SU-DHL-6 (cell line): ENCODE data around the gene C20orf96.

Experiments used
- H2AFZ ChIP-seq: fragments of 200-600 bp; sonication (generic); 2 replicates; pipeline ENCODE4 v1.6.1; 2014; ENCODE audit warnings: low read depth, mild to moderate bottlenecking, moderate library complexity, mixed read lengths, antibody characterized with exemption, low read length; ENCODE audit not compliant: severe bottlenecking
- H3F3A ChIP-seq: fragments of 200-600 bp; shearing (Covaris generic); 2 replicates; pipeline ENCODE4 v1.6.0; 2016; ENCODE audit warnings: antibody characterized with exemption, mild to moderate bottlenecking; ENCODE audit not compliant: insufficient read depth
- H3K27ac ChIP-seq: fragments of 200-600 bp; sonication (generic); 2 replicates; pipeline ENCODE4 v1.5.1; 2016; ENCODE audit warnings: low read depth, mild to moderate bottlenecking, low read length, moderate library complexity, mixed read lengths
- H3K27me3 ChIP-seq: fragments of 200-600 bp; sonication (generic), shearing (Covaris generic); 2 replicates; pipeline ENCODE4 v1.6.0; 2014; ENCODE audit warnings: mild to moderate bottlenecking, low read length
- H3K36me3 ChIP-seq: fragments of 200-600 bp; sonication (generic); 2 replicates; pipeline ENCODE4 v1.6.1; 2014; ENCODE audit warnings: mild to moderate bottlenecking, low read length, mixed read lengths
- H3K4me2 ChIP-seq: fragments of 300-600, 200-600 bp; shearing (Covaris generic), sonication (generic); 2 replicates; pipeline ENCODE4 v1.6.0; 2014; ENCODE audit warnings: low read length, low read depth, mild to moderate bottlenecking; ENCODE audit not compliant: poor library complexity, severe bottlenecking
- H3K4me3 ChIP-seq: fragments of 200-600 bp; sonication (generic); 2 replicates; pipeline ENCODE4 v1.5.1; 2014; ENCODE audit warnings: antibody characterized with exemption, low read length, mild to moderate bottlenecking, mixed read lengths; ENCODE audit not compliant: insufficient read depth, poor library complexity, severe bottlenecking
- H3K79me2 ChIP-seq: fragments of 200-600 bp; sonication (generic); 2 replicates; pipeline ENCODE4 v1.6.1; 2014; ENCODE audit warnings: mild to moderate bottlenecking, low read length, moderate library complexity; ENCODE audit not compliant: insufficient read depth
- H3K9ac ChIP-seq: fragments of 200-600 bp; sonication (generic); 2 replicates; pipeline ENCODE4 v1.7.0; 2014; ENCODE audit warnings: mild to moderate bottlenecking, low read length
- H3K9me2 ChIP-seq: fragments of 200-600 bp; sonication (generic); replicated peaks from 2 replicates; pipeline ENCODE4 v1.6.1; 2014; ENCODE audit warnings: low read length; ENCODE audit not compliant: insufficient read depth
- H3K9me3 ChIP-seq: fragments of 200-600 bp; sonication (generic); 2 replicates; pipeline ENCODE4 v1.6.1; 2014; ENCODE audit warnings: low read length, mixed read lengths; ENCODE audit not compliant: insufficient read depth
- H4K20me1 ChIP-seq: fragments of 200-600 bp; sonication (generic); 2 replicates; pipeline ENCODE4 v1.6.1; 2014; ENCODE audit warnings: low read depth, mild to moderate bottlenecking, antibody characterized with exemption, low read length, moderate library complexity, mixed read lengths
- CTCF ChIP-seq: fragments of 200-600 bp; sonication (generic); IDR thresholded peaks from one replicate; pipeline ENCODE4 v1.5.1; 2017; ENCODE audit warnings: antibody characterized with exemption, mild to moderate bottlenecking, low read length, moderate library complexity; ENCODE audit not compliant: insufficient read depth, poor library complexity, severe bottlenecking
- EZH2phosphoT487 ChIP-seq: fragments of 200-600 bp; sonication (generic), shearing (Covaris generic); conservative IDR thresholded peaks from 2 replicates; pipeline ENCODE4 v1.6.1; 2018; ENCODE audit warnings: mild to moderate bottlenecking, antibody characterized with exemption, low read length, moderate library complexity, mixed read lengths

The C20orf96 gene

GRCh38 chr20:252801-253200 lies 37.7 kb downstream of the C20orf96 start:
- no peak overlapping the region for H3K4me3 ChIP-seq
- no peaks in the 10 kb centered on the region for H3K36me3 ChIP-seq
- TF ChIP-seq CTCF (no peak), EZH2phosphoT487 (no peak)
- no peaks in the 10 kb centered on the region for H3K27me3 ChIP-seq
- H3K4me2 ChIP-seq = no peak overlapping the region
- no peaks in the 10 kb centered on the region for H4K20me1 ChIP-seq
- H3K79me2 ChIP-seq = no peaks in the 10 kb centered on the region
- H3K27ac ChIP-seq = no peak overlapping the region
- H3K9me3 ChIP-seq = no peaks in the 10 kb centered on the region
- no peaks in the 10 kb centered on the region for H3F3A ChIP-seq
- H3K9ac ChIP-seq = no peak overlapping the region
- no peak overlapping the region for H2AFZ ChIP-seq
- H3K9me2 ChIP-seq = no peaks in the 10 kb centered on the region

- H3K4me2 ChIP-seq = no peak overlapping the region
- no peaks in the 10 kb centered on the region for H3K36me3 ChIP-seq
- TF ChIP-seq CTCF (no peak), EZH2phosphoT487 (no peak)
- H2AFZ ChIP-seq = no peak overlapping the region
- H3K9ac ChIP-seq = no peak overlapping the region
- no peaks in the 10 kb centered on the region for H4K20me1 ChIP-seq
- no peaks in the 10 kb centered on the region for H3K27me3 ChIP-seq
- no peak overlapping the region for H3K4me3 ChIP-seq
- no peaks in the 10 kb centered on the region for H3K9me3 ChIP-seq
- H3K27ac ChIP-seq = no peak overlapping the region
- H3K79me2 ChIP-seq = no peaks in the 10 kb centered on the region
- H3K9me2 ChIP-seq = no peaks in the 10 kb centered on the region
- H3F3A ChIP-seq = no peaks in the 10 kb centered on the region
Measured at GRCh38 chr20:251354-251753, 39.2 kb downstream of the C20orf96 start.

GRCh38 chr20:242905-243304 lies 47.6 kb downstream of the C20orf96 start:
- no peak overlapping the region for H3K27ac ChIP-seq
- H3K27me3 ChIP-seq = no peaks in the 10 kb centered on the region
- no peaks in the 10 kb centered on the region for H3K9me3 ChIP-seq
- no peaks in the 10 kb centered on the region for H3K36me3 ChIP-seq
- no peak overlapping the region for H3K9ac ChIP-seq
- H3K9me2 ChIP-seq = no peaks in the 10 kb centered on the region
- no peak overlapping the region for H2AFZ ChIP-seq
- no peak overlapping the region for H3K4me3 ChIP-seq
- H3K79me2 ChIP-seq = no peaks in the 10 kb centered on the region
- H4K20me1 ChIP-seq = no peaks in the 10 kb centered on the region
- TF ChIP-seq CTCF (no peak), EZH2phosphoT487 (no peak)
- H3K4me2 ChIP-seq = no peak overlapping the region
- no peaks in the 10 kb centered on the region for H3F3A ChIP-seq

GRCh38 chr20:237929-238328 lies 52.6 kb downstream of the C20orf96 start:
- H2AFZ ChIP-seq = no peak overlapping the region
- H3K36me3 ChIP-seq = no peaks in the 10 kb centered on the region
- no peaks in the 10 kb centered on the region for H3K9me2 ChIP-seq
- H4K20me1 ChIP-seq = no peaks in the 10 kb centered on the region
- H3K4me2 ChIP-seq = no peak overlapping the region
- TF ChIP-seq CTCF (no peak), EZH2phosphoT487 (no peak)
- no peaks in the 10 kb centered on the region for H3F3A ChIP-seq
- no peaks in the 10 kb centered on the region for H3K79me2 ChIP-seq
- no peaks in the 10 kb centered on the region for H3K9me3 ChIP-seq
- H3K9ac ChIP-seq = no peak overlapping the region
- no peak overlapping the region for H3K4me3 ChIP-seq
- no peak overlapping the region for H3K27ac ChIP-seq
- H3K27me3 ChIP-seq = no peaks in the 10 kb centered on the region
